ENCODE data around the gene CHMP6.

Gene CHMP6

DNA sequence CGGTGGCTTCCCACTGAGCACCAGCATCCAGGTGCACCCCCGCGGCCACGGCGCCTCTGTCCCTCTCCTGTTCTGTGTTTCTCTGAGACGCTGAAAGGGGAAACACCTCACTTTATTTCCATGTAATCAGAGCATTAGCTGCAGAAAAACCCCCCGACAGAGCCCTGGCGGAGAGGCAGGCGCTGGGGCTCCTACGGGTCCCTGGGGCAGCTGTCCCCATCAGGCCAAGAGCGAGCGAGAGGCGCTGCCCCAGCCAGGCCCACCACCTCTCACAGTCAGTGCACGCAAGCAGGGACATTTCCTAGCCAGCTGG, 27.1 kb upstream of the CHMP6 start:
- no peaks in the 10 kb centered on the region for H3K9me3 ChIP-seq (ENCODE audit: control insufficient read depth in 5 of 5, low read length in 5 of 5)
- H3K36me3 ChIP-seq (ENCODE audit: control insufficient read depth in 5 of 5, insufficient read depth in 5 of 5, low read length in 5 of 5) = peaks cover 0 to 30% (median 25%) of the 10 kb centered on the region in 5 donors
- H3K4me1 ChIP-seq (ENCODE audit: control insufficient read depth in 5 of 5, insufficient read depth in 5 of 5, low read length in 5 of 5) = peaks cover 12 to 28% (median 27%) of the 10 kb centered on the region in 5 donors
- peaks cover 0 to 2% (median 0%) of the 10 kb centered on the region in 5 donors for H3K27me3 ChIP-seq (ENCODE audit: control insufficient read depth in 5 of 5, insufficient read depth in 4 of 5, low read length in 5 of 5)
- H3K27ac ChIP-seq (ENCODE audit: low read depth, low read length) = no peak overlapping the region
- no peak overlapping the region for H3K4me3 ChIP-seq (ENCODE audit: low read depth in 1 of 5, low read length in 5 of 5)
- no peak overlapping the region for H3K9ac ChIP-seq (ENCODE audit: low read length in 5 of 5)

DNA sequence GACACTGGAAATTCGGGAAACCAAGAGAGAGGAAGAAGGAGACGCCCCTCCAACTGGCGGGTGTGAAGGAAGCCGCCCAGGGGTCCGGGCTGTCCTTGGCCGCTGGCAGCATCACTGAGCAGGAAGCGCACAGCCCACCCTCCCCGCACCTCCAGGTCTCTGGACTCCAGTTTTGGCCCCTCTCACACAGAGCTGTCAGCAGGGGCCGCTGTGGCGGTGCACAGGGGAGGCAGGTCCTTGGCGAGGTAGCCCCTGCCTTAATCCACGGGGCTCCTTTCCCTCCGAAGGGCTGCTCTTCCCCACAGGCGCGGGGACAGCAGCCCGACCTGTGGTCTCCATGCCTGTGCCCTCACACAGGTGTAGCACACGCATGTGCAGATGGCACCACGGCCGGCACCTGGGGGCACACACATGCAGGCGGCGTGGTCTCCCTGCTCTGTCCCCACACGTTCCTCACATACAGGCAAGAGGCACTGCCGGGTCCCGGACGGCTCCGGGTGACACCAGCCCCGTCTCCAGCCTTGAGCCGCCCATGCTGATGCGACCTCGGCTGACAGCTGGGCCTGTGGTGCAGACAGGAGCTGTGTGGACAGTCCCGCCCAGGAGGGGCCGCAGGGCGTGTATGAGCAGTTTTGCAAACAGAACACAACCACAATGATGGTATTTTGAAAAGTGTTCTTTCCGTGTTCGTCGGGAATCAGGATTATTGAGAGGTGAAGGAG, 26.6 kb upstream of the CHMP6 start:
- no peaks in the 10 kb centered on the region for H3K9me3 ChIP-seq (ENCODE audit: control insufficient read depth in 5 of 5, low read length in 5 of 5)
- H3K36me3 ChIP-seq (ENCODE audit: control insufficient read depth in 5 of 5, insufficient read depth in 5 of 5, low read length in 5 of 5) = peaks cover 0 to 30% (median 25%) of the 10 kb centered on the region in 5 donors
- H3K4me3 ChIP-seq (ENCODE audit: low read depth in 1 of 5, low read length in 5 of 5) = no peak overlapping the region
- H3K4me1 ChIP-seq (ENCODE audit: control insufficient read depth in 5 of 5, insufficient read depth in 5 of 5, low read length in 5 of 5) = peaks cover 11 to 28% (median 27%) of the 10 kb centered on the region in 5 donors
- H3K27ac ChIP-seq (ENCODE audit: low read depth, low read length) = no peak overlapping the region
- peaks cover 2 to 7% (median 3%) of the 10 kb centered on the region in 5 donors for H3K27me3 ChIP-seq (ENCODE audit: control insufficient read depth in 5 of 5, insufficient read depth in 4 of 5, low read length in 5 of 5)
- no peak overlapping the region for H3K9ac ChIP-seq (ENCODE audit: low read length in 5 of 5)

DNA sequence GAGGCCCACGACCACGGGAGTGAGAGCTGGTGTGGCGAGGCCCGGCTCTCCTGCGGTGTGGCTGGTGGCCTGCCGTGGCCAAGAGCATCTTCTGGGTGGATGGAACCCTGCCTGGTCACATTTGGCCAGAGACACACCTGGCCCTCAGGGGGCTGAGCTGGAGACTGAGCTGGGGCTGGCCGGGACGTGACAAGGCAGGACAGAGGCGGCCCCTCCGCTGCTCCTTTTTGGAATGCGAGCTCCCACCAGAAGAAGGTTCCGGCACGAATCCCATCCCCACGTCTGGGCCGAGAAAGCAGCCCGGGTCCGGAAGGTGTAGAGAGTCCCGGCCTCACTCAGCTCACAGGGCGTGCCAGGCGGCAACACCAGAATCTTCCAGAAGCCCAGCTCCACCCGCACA, 26.0 kb upstream of the CHMP6 start:
- Histone ChIP-seq H3K36me3 (ENCODE audit: control insufficient read depth in 5 of 5, insufficient read depth in 5 of 5, low read length in 5 of 5) (peaks cover 0 to 30% (median 25%) of the 10 kb centered on the region in 5 donors), H3K27ac (ENCODE audit: low read depth, low read length) (no peak overlapping the region), H3K27me3 (ENCODE audit: control insufficient read depth in 5 of 5, insufficient read depth in 4 of 5, low read length in 5 of 5) (peaks cover 8 to 13% (median 9%) of the 10 kb centered on the region in 5 donors), H3K4me3 (ENCODE audit: low read depth in 1 of 5, low read length in 5 of 5) (no peak overlapping the region), H3K9ac (ENCODE audit: low read length in 5 of 5) (no peak overlapping the region), H3K9me3 (ENCODE audit: control insufficient read depth in 5 of 5, low read length in 5 of 5) (no peaks in the 10 kb centered on the region), H3K4me1 (ENCODE audit: control insufficient read depth in 5 of 5, insufficient read depth in 5 of 5, low read length in 5 of 5) (peaks cover 10 to 29% (median 26%) of the 10 kb centered on the region in 5 donors)

DNA sequence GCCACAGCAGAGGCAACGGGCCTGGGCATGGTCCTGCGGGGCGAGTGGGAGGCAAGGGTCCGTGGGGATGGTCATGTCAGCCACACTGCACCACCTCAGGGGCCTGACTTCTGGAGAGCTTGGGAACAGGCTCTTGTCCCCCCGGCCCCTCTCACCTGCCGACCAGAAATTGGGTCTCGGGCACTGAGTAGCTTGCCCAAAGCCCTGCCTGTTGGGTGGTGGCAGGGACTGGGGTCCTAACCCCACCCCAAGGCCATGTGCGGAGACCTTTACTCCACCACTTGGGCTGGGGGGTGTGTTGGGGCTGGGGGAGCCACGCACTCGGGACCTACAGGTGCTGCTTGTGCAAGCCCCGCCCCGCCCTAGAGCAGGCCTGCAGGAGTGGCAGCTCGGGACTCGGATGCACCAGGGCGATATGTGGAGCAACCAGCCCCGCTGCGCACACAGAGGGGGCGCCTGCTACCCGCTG, 24.2 kb upstream of the CHMP6 start:
- Histone ChIP-seq H3K36me3 (ENCODE audit: control insufficient read depth in 5 of 5, insufficient read depth in 5 of 5, low read length in 5 of 5) (peaks cover 0 to 23% (median 20%) of the 10 kb centered on the region in 5 donors), H3K9ac (ENCODE audit: low read length in 5 of 5) (no peak overlapping the region), H3K27me3 (ENCODE audit: control insufficient read depth in 5 of 5, insufficient read depth in 4 of 5, low read length in 5 of 5) (peaks cover 16 to 26% (median 22%) of the 10 kb centered on the region in 5 donors), H3K4me1 (ENCODE audit: control insufficient read depth in 5 of 5, insufficient read depth in 5 of 5, low read length in 5 of 5) (peaks cover 10 to 30% (median 26%) of the 10 kb centered on the region in 5 donors), H3K27ac (ENCODE audit: low read depth, low read length) (no peak overlapping the region), H3K9me3 (ENCODE audit: control insufficient read depth in 5 of 5, low read length in 5 of 5) (no peaks in the 10 kb centered on the region), H3K4me3 (ENCODE audit: low read depth in 1 of 5, low read length in 5 of 5) (no peak overlapping the region)

DNA sequence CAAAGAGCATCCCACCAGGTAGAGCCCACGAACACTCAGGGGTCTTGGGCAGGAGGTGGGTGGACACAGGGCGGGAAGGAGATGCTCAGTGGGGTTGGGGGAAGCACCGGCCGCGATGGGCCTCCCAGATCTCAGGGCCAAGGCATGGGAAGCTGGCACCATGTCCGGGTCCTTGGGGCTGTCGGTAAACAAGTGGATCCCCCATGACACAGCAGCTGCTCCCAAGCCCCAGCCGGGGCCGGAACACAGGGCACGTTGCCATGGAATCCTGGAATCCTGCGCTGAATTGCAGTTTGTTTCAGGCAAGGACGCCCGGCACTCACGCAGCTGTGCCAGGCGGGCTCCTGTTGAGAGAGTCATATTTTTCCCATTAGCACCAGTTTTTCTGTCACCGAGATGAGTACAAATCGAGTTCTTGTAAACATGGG, 23.0 kb upstream of the CHMP6 start:
- Histone ChIP-seq H3K27me3 (ENCODE audit: control insufficient read depth in 5 of 5, insufficient read depth in 4 of 5, low read length in 5 of 5) (peaks cover 16 to 27% (median 22%) of the 10 kb centered on the region in 5 donors), H3K27ac (ENCODE audit: low read depth, low read length) (peak overlapping the region; percentile 41), H3K4me1 (ENCODE audit: control insufficient read depth in 5 of 5, insufficient read depth in 5 of 5, low read length in 5 of 5) (peaks cover 10 to 30% (median 26%) of the 10 kb centered on the region in 5 donors), H3K4me3 (ENCODE audit: low read depth in 1 of 5, low read length in 5 of 5) (peak overlapping the region in 3 of 5 donors; percentile 26 to 48 (median 45)), H3K36me3 (ENCODE audit: control insufficient read depth in 5 of 5, insufficient read depth in 5 of 5, low read length in 5 of 5) (peaks cover 0 to 19% (median 17%) of the 10 kb centered on the region in 5 donors), H3K9me3 (ENCODE audit: control insufficient read depth in 5 of 5, low read length in 5 of 5) (no peaks in the 10 kb centered on the region), H3K9ac (ENCODE audit: low read length in 5 of 5) (peak overlapping the region in 2 of 5 donors; percentile 46 to 47)

DNA sequence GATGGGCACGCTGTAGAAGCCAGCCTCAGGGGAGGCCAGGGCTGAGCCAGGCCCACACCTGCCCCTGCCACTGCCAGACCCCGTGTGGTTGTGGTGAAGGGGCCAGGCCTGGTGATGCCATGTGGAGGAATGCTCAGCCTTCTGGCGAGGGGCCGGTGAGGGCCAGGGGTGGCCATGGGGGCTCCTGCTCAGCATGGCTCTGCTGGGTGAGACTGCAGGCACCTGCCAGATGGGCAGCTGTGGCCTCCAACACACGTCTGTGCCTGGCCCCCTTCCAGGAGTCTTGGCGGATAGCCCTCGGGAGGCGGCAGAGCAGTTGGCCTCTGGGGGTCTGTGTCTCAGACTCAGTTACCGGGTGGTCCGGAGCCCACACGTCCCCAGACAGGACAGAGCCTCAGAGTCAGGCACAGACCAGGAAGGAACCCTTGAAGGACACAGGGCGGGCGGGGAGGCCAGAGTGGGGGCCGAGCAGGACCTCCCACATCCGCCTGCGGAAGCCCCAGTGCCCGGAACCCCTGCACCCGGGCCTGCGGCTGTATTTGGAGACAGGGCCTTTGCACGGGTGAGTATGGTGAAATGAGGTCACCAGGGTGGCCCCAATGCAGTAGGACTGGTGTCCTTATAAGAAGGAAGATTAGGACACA, 22.5 kb upstream of the CHMP6 start:
- H3K36me3 ChIP-seq (ENCODE audit: control insufficient read depth in 5 of 5, insufficient read depth in 5 of 5, low read length in 5 of 5) = peaks cover 0 to 17% (median 14%) of the 10 kb centered on the region in 5 donors
- peaks cover 16 to 27% (median 24%) of the 10 kb centered on the region in 5 donors for H3K27me3 ChIP-seq (ENCODE audit: control insufficient read depth in 5 of 5, insufficient read depth in 4 of 5, low read length in 5 of 5)
- H3K4me1 ChIP-seq (ENCODE audit: control insufficient read depth in 5 of 5, insufficient read depth in 5 of 5, low read length in 5 of 5) = peaks cover 10 to 30% (median 26%) of the 10 kb centered on the region in 5 donors
- no peaks in the 10 kb centered on the region for H3K9me3 ChIP-seq (ENCODE audit: control insufficient read depth in 5 of 5, low read length in 5 of 5)
- H3K9ac ChIP-seq (ENCODE audit: low read length in 5 of 5) = peak overlapping the region in 2 of 5 donors; percentile 46 to 47
- peak overlapping the region in 4 of 5 donors; percentile 17 to 48 (median 36) for H3K4me3 ChIP-seq (ENCODE audit: low read depth in 1 of 5, low read length in 5 of 5)
- H3K27ac ChIP-seq (ENCODE audit: low read depth, low read length) = peak overlapping the region; percentile 41

DNA sequence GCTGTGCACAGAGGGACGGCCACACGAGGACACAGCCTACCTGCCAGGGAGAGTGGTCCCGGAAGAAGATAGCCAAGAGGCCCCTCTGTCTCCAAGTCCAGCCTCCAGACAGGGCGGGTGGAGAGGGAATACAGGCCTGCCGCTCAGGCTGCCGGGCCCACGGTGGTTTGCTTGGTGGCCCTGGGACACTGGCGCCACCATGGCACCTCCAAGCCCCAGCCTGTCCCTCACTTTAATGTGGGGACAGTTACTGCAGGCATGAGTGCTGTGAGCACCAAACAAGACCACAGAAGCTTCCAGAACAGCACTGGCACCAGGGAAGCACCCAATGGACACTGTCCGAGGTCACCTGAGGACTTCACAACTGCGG, 22.0 kb upstream of the CHMP6 start:
- Histone ChIP-seq H3K27me3 (ENCODE audit: control insufficient read depth in 5 of 5, insufficient read depth in 4 of 5, low read length in 5 of 5) (peaks cover 16 to 27% (median 24%) of the 10 kb centered on the region in 5 donors), H3K27ac (ENCODE audit: low read depth, low read length) (no peak overlapping the region), H3K4me3 (ENCODE audit: low read depth in 1 of 5, low read length in 5 of 5) (peak overlapping the region in 2 of 5 donors; percentile 17 to 35), H3K36me3 (ENCODE audit: control insufficient read depth in 5 of 5, insufficient read depth in 5 of 5, low read length in 5 of 5) (peaks cover 0 to 12% (median 9%) of the 10 kb centered on the region in 5 donors), H3K4me1 (ENCODE audit: control insufficient read depth in 5 of 5, insufficient read depth in 5 of 5, low read length in 5 of 5) (peaks cover 10 to 30% (median 26%) of the 10 kb centered on the region in 5 donors), H3K9me3 (ENCODE audit: control insufficient read depth in 5 of 5, low read length in 5 of 5) (no peaks in the 10 kb centered on the region), H3K9ac (ENCODE audit: low read length in 5 of 5) (no peak overlapping the region)

DNA sequence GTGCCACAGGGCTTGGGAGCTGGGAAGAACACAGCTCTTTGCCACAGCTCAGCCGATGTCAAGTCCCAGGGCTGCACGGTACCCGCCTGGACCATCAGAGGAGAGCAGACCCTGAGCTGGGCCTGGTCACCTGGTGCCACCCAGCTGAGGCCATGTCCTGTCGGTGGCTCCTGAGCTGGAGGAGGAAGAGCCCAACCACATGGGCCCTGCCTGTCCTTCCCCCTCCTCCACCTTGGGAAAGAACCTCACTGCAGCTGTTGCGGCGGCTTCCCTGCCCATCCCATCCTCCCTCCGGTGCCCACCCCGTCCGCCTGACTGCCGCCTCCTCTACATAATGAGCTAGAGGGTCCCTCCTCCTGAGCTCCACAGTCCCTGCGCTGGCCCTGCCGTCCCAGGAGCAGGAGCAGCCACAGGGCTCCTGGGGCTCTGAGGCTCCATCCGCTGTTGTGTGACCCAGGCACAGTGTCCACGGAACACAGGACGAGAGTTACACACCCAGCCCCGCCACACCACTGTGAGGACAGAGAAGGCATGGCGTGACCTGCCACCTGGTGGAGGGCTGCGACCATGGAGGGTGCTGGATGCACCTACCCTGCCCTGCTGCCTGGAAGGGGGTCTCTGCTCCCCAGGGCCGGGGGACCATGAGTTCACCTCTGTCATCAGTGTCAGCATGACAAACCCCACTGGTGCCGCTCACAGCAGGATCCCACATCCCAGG, 21.4 kb upstream of the CHMP6 start:
- H3K4me3 ChIP-seq (ENCODE audit: low read depth in 1 of 5, low read length in 5 of 5) = peak overlapping the region in 1 of 5 donors; percentile 35
- H3K36me3 ChIP-seq (ENCODE audit: control insufficient read depth in 5 of 5, insufficient read depth in 5 of 5, low read length in 5 of 5) = peaks cover 0 to 6% (median 4%) of the 10 kb centered on the region in 5 donors
- H3K27ac ChIP-seq (ENCODE audit: low read depth, low read length) = no peak overlapping the region
- H3K9me3 ChIP-seq (ENCODE audit: control insufficient read depth in 5 of 5, low read length in 5 of 5) = no peaks in the 10 kb centered on the region
- H3K9ac ChIP-seq (ENCODE audit: low read length in 5 of 5) = no peak overlapping the region
- H3K4me1 ChIP-seq (ENCODE audit: control insufficient read depth in 5 of 5, insufficient read depth in 5 of 5, low read length in 5 of 5) = peaks cover 10 to 30% (median 26%) of the 10 kb centered on the region in 5 donors
- H3K27me3 ChIP-seq (ENCODE audit: control insufficient read depth in 5 of 5, insufficient read depth in 4 of 5, low read length in 5 of 5) = peaks cover 16 to 27% (median 24%) of the 10 kb centered on the region in 5 donors

DNA sequence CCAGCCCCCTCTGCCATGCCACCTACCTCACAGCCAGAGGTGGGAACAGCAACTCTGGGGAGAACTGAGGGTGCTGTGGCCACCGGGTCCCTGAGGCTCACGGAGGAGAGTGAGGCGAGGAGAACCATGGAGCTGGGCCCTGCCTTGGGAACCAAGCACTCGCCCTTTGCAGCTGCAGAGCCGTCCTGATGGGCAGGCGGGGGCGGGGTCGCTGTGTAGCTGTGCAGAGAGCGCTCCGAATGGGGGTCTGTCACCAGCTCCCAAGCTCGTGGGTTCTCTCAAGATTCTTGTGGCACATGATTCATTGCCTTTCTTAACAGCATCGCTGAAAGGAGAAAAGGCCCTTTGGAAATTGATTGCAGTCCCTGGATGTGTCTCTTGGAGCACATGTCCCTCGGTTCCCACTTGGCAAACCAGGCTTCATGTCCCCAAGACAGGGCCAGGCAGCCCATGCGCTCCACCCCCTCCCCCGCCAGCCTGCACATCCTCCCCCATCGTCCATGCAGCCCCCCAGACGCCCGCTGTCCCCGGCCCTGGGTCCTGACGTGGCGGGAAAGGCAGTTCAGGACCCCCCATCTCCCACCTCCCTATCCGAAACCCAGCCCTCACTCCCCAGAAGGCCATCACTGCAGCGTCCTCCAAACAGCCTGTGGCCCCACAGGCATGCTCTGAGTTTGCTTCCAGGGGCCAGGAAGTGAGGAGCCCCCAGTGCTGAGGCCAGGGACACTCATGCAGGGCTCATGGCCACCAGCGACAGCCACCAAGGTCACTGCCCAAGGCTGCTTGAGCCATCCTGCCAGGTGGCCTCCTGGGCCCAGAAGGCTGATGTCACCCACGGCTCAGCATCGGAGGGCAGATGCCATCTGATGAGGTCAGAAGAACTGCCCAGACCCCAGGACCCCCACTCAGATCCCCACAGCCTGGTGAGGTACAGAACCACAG, 20.6 kb upstream of the CHMP6 start:
- Histone ChIP-seq H3K27me3 (ENCODE audit: control insufficient read depth in 5 of 5, insufficient read depth in 4 of 5, low read length in 5 of 5) (peaks cover 16 to 27% (median 24%) of the 10 kb centered on the region in 5 donors), H3K4me1 (ENCODE audit: control insufficient read depth in 5 of 5, insufficient read depth in 5 of 5, low read length in 5 of 5) (peaks cover 10 to 30% (median 26%) of the 10 kb centered on the region in 5 donors), H3K9ac (ENCODE audit: low read length in 5 of 5) (no peak overlapping the region), H3K36me3 (ENCODE audit: control insufficient read depth in 5 of 5, insufficient read depth in 5 of 5, low read length in 5 of 5) (no peaks in the 10 kb centered on the region), H3K4me3 (ENCODE audit: low read depth in 1 of 5, low read length in 5 of 5) (no peak overlapping the region), H3K27ac (ENCODE audit: low read depth, low read length) (no peak overlapping the region), H3K9me3 (ENCODE audit: control insufficient read depth in 5 of 5, low read length in 5 of 5) (no peaks in the 10 kb centered on the region)
